GM23338 (cell line): ENCODE results near the gene LCE2A.
A peak's percentile ranks its signal among the peaks of the same experiment; 100 is the strongest.

Experiments used
- CREB1 ChIP-seq: fragments of 250-450 bp; sonication (Bioruptor Pico); IDR thresholded peaks from 2 replicates; pipeline ENCODE4 v1.5.0; 2020; ENCODE audit warnings: low read depth, mild to moderate bottlenecking, moderate library complexity
- CTCF ChIP-seq, 2 experiments: fragments of 200-600 bp in 1 of 2; sonication (generic) in 1 of 2; conservative IDR thresholded peaks; 2 replicates each; pipeline versions ENCODE4 v1.5.1 to v1.6.1; 2016 to 2017; ENCODE audit warnings: antibody characterized with exemption in 2 of 2, low read depth in 2 of 2, mild to moderate bottlenecking in 2 of 2, moderate library complexity in 1 of 2
- ETS1 ChIP-seq: IDR thresholded peaks from 2 replicates; pipeline ENCODE4 v1.6.1; 2016; ENCODE audit warnings: antibody characterized with exemption
- EZH2 ChIP-seq: fragments of 200-600 bp; sonication (generic); IDR thresholded peaks from one replicate; pipeline ENCODE4 v1.8.0; 2017; ENCODE audit warnings: antibody characterized with exemption, mild to moderate bottlenecking, low read depth; ENCODE audit not compliant: unreplicated experiment
- EZH2phosphoT487 ChIP-seq: fragments of 200-600 bp; sonication (generic); IDR thresholded peaks from one replicate; pipeline ENCODE4 v1.8.1; 2018; ENCODE audit warnings: antibody characterized with exemption; ENCODE audit not compliant: unreplicated experiment
- JUNB ChIP-seq: IDR thresholded peaks from one replicate; pipeline ENCODE4 v1.6.1; 2016; ENCODE audit warnings: antibody characterized with exemption; ENCODE audit not compliant: unreplicated experiment
- POLR2AphosphoS5 ChIP-seq: IDR thresholded peaks from 2 replicates; pipeline ENCODE4 v1.6.1; 2016; ENCODE audit warnings: antibody characterized with exemption, low read depth
- REST ChIP-seq: IDR thresholded peaks from one replicate; pipeline ENCODE4 v1.6.1; 2018; ENCODE audit warnings: antibody characterized with exemption; ENCODE audit not compliant: unreplicated experiment
- STAT1 ChIP-seq: IDR thresholded peaks from one replicate; pipeline ENCODE4 v1.6.1; 2016; ENCODE audit warnings: antibody characterized with exemption; ENCODE audit not compliant: unreplicated experiment
- ZNF114 ChIP-seq: fragments of 250-450 bp; sonication (Bioruptor Pico); IDR thresholded peaks from 2 replicates; pipeline ENCODE4 v1.5.0; 2020; ENCODE audit warnings: mild to moderate bottlenecking, moderate library complexity
- ZNF331 ChIP-seq: fragments of 250-450 bp; sonication (Bioruptor Pico); IDR thresholded peaks from 2 replicates; pipeline ENCODE4 v1.5.0; 2020; ENCODE audit warnings: low read depth, mild to moderate bottlenecking, moderate library complexity

GRCh38 chr1:152735648-152736047 lies 37.5 kb downstream of the LCE2A start:
- TF ChIP-seq CTCF (conservative IDR thresholded peaks at IDR 0.05; ENCODE audit: low read depth in 2 of 2) (peak; percentile 81 to 84), ZNF114 (CRISPR knock-in tag) (no peak), EZH2phosphoT487 (no peak), POLR2AphosphoS5 (no peak), EZH2 (no peak), REST (no peak), ZNF331 (CRISPR knock-in tag) (no peak), ETS1 (no peak), STAT1 (no peak), JUNB (no peak), CREB1 (CRISPR knock-in tag) (no peak)
